Endothelial cell of umbilical vein (primary cell): ENCODE data around the gene ADGRG3. TPM values are rescaled to one million over a fixed set of nuclear protein-coding genes. Genes with fewer than 3 reads are reported as not detected.
"Not testable (repeated sequence)": the region's sequence is repeated elsewhere in the genome, so short reads cannot be mapped to it uniquely, and the experiment has no call there.

Experiments
- BruUV-seq: library from RNA; stranded (reverse); fragments of 400-500 nt; replicated peaks from 2 replicates; lab custom pipeline; 2021; lab: Mats Ljungman, UMichigan
- CTCF ChIA-PET: fragments of 300-600, 350-600 bp; sonication (Branson Sonifier 250); formaldehyde crosslinking; loops from one replicate; lab custom pipeline; 2021; ENCODE audit warnings: antibody characterized with exemption, inconsistent platforms; lab: Charles Lee
- POLR2A ChIA-PET: fragments of 300-600, 350-600 bp; sonication (Branson Sonifier 250); formaldehyde crosslinking; loops from one replicate; lab custom pipeline; 2021; ENCODE audit warnings: antibody characterized with exemption, inconsistent platforms; lab: Charles Lee
- DNase-seq: peaks from one replicate; pipeline ENCODE4 v3.0.0-alpha.2; 2011; ENCODE audit warnings: low read depth, low spot score
- FAIRE-seq: peaks from 2 replicates; lab custom pipeline; 2011; peaks lifted over from hg19 to GRCh38; lab: Jason Lieb, UNC
- H2AFZ ChIP-seq: 2 replicates; pipeline ENCODE4 v1.6.0; 2012; ENCODE audit warnings: low read depth, low read length, control low read depth, inconsistent platforms
- H3K27ac ChIP-seq: 2 replicates; pipeline ENCODE4 v1.5.1; 2011; ENCODE audit warnings: low read depth, mild to moderate bottlenecking, control low read depth, low read length, moderate library complexity; ENCODE audit not compliant: insufficient read depth
- H3K27me3 ChIP-seq, 2 experiments: 2 replicates each; pipeline versions ENCODE4 v1.6.0 to v1.6.1; 2011; ENCODE audit warnings: low read length in 2 of 2, mixed read lengths in 1 of 2; ENCODE audit not compliant: control insufficient read depth in 2 of 2, insufficient read depth in 2 of 2
- H3K36me3 ChIP-seq, 2 experiments: 2 replicates in 1 of 2; 3 replicates in 1 of 2; pipeline ENCODE4 v1.5.1; 2011; ENCODE audit warnings: low read length in 2 of 2, mild to moderate bottlenecking in 1 of 2, moderate library complexity in 1 of 2; ENCODE audit not compliant: control insufficient read depth in 2 of 2, insufficient read depth in 2 of 2; ENCODE audit errors: extremely low read depth in 1 of 2
- H3K4me1 ChIP-seq: 3 replicates; pipeline ENCODE4 v1.5.1; 2011; ENCODE audit warnings: mild to moderate bottlenecking, low read length; ENCODE audit not compliant: control insufficient read depth, insufficient read depth; ENCODE audit errors: extremely low read depth
- H3K4me2 ChIP-seq: 2 replicates; pipeline ENCODE4 v1.6.1; 2011; ENCODE audit warnings: low read length, control low read depth, mixed read lengths; ENCODE audit not compliant: insufficient read depth
- H3K4me3 ChIP-seq, 3 experiments: fragments of 200-600 bp in 1 of 3; sonication (generic), shearing (Covaris generic) in 1 of 3; replicated peaks in 1 of 3; 2 replicates each; pipeline ENCODE4 v1.5.1; 2011 to 2016; ENCODE audit warnings: control low read depth in 3 of 3, low read length in 3 of 3, mild to moderate bottlenecking in 2 of 3, inconsistent platforms in 1 of 3, low read depth in 1 of 3, moderate library complexity in 1 of 3; ENCODE audit not compliant: insufficient read depth in 1 of 3
- H3K79me2 ChIP-seq: 2 replicates; pipeline ENCODE4 v1.6.0; 2012; ENCODE audit warnings: low read length, inconsistent platforms; ENCODE audit not compliant: control insufficient read depth, insufficient read depth
- H3K9ac ChIP-seq: replicated peaks from 2 replicates; pipeline ENCODE3; 2011; ENCODE audit warnings: low read length, control low read depth; ENCODE audit not compliant: insufficient read depth; ENCODE audit errors: extremely low read depth
- H3K9me1 ChIP-seq: replicated peaks from 3 replicates; pipeline ENCODE4 v1.6.0; 2011; ENCODE audit warnings: mild to moderate bottlenecking, low read length; ENCODE audit not compliant: control insufficient read depth, insufficient read depth; ENCODE audit errors: extremely low read depth
- H3K9me3 ChIP-seq: replicated peaks from 2 replicates; pipeline ENCODE4 v1.5.1; 2012; ENCODE audit warnings: low read length, inconsistent platforms; ENCODE audit not compliant: control insufficient read depth, insufficient read depth
- H4K20me1 ChIP-seq: replicated peaks from 2 replicates; pipeline ENCODE3; 2011; ENCODE audit warnings: mild to moderate bottlenecking, low read length; ENCODE audit not compliant: control insufficient read depth, insufficient read depth; ENCODE audit errors: extremely low read depth
- CTCF ChIP-seq, 2 donors: IDR thresholded peaks; 1 replicate in 1 of 2; 2 replicates in 1 of 2; pipeline ENCODE4 v1.5.1; 2011; ENCODE audit warnings: low read length in 2 of 2, mild to moderate bottlenecking in 2 of 2, moderate library complexity in 2 of 2, control low read depth in 1 of 2, inconsistent platforms in 1 of 2, low read depth in 1 of 2; ENCODE audit not compliant: insufficient read depth in 1 of 2; ENCODE audit errors: extremely low read depth in 1 of 2
- EZH2 ChIP-seq: IDR thresholded peaks from 2 replicates; pipeline ENCODE4 v1.6.1; 2012; ENCODE audit warnings: borderline replicate concordance, low read depth, mild to moderate bottlenecking, moderate library complexity, low read length, inconsistent platforms; ENCODE audit not compliant: severe bottlenecking
- FOS ChIP-seq: IDR thresholded peaks from 2 replicates; pipeline ENCODE4 v1.6.1; 2011; ENCODE audit warnings: mild to moderate bottlenecking, low read length, moderate library complexity, borderline replicate concordance; ENCODE audit not compliant: insufficient read depth
- GATA2 ChIP-seq: IDR thresholded peaks from 2 replicates; pipeline ENCODE4 v1.7.0; 2011; ENCODE audit warnings: low read depth, mild to moderate bottlenecking, moderate library complexity, mixed read lengths, low read length; ENCODE audit not compliant: insufficient read length, insufficient read depth
- JUN ChIP-seq: IDR thresholded peaks from 2 replicates; pipeline ENCODE4 v1.6.1; 2011; ENCODE audit warnings: borderline replicate concordance, low read depth; ENCODE audit not compliant: insufficient read length, insufficient read depth
- MAX ChIP-seq: IDR thresholded peaks from 2 replicates; pipeline ENCODE4 v1.6.1; 2011; ENCODE audit not compliant: insufficient read depth, insufficient read length
- MYC ChIP-seq: IDR thresholded peaks from one replicate; pipeline ENCODE4 v1.6.1; 2011; ENCODE audit warnings: mild to moderate bottlenecking, low read depth, low read length
- POLR2A ChIP-seq: IDR thresholded peaks from 2 replicates; pipeline ENCODE4 v1.6.1; 2012; ENCODE audit warnings: low read depth, mild to moderate bottlenecking, control low read depth, low read length
- POLR2AphosphoS5 ChIP-seq: IDR thresholded peaks from 2 replicates; pipeline ENCODE4 v1.6.1; 2012; ENCODE audit warnings: low read depth, mild to moderate bottlenecking, control low read depth, low read length, moderate library complexity; ENCODE audit not compliant: insufficient read depth
- dilution Hi-C: fragments of 300-500 bp; cut with MboI; formaldehyde crosslinking; loops from one replicate; pipeline ENCODE4 v1.15.0; 2019; ENCODE audit warnings: low sequenced_read_pairs; ENCODE audit not compliant: extremely low pct_ligation_motif_present
- intact Hi-C: fragments of 100-400 bp; cut with micrococcal nuclease; formaldehyde crosslinking; loops from one replicate; pipeline ENCODE4 v1.10.0; 2022
- polyA plus RNA-seq, 4 experiments: library from polyadenylated mRNA; depleted of rRNA in 3 of 4; stranded (reverse) in 3 of 4; unstranded in 1 of 4; fragments of >200 nt; gene quantifications; 2 replicates each; pipeline versions ENCODE4 v1.2.1 to v1.2.3, GENCODE V29; 2011 to 2012; ENCODE audit warnings: missing spikeins in 1 of 4
- total RNA-seq: library from RNA; stranded (reverse); gene quantifications from 2 replicates; pipeline ENCODE4 v1.2.3, GENCODE V29; 2021

The ADGRG3 gene
- total and polyA plus RNA-seq, 2 donors (not counting 3 experiments of a cell fraction or from before 2014, with no cell fraction given), result not detected

GRCh38 chr16:57670196-57670595 lies 2.1 kb downstream of the ADGRG3 start:
- H2AFZ ChIP-seq, result no peak overlapping the region
- peaks cover 13 to 14% of the 10 kb centered on the region in 2 experiments for H3K27me3 ChIP-seq
- dilution Hi-C loops, result no loop called here
- no peak overlapping the region for H3K4me2 ChIP-seq
- no peak overlapping the region for H3K9ac ChIP-seq
- CTCF ChIA-PET, result no interaction called here
- no peaks in the 10 kb centered on the region for H3K4me1 ChIP-seq
- no peak overlapping the region for H3K27ac ChIP-seq
- no TSS peak for BruUV-seq
- H3K9me3 ChIP-seq, result no peaks in the 10 kb centered on the region
- H3K4me3 ChIP-seq, result no peak overlapping the region
- TF ChIP-seq FOS (no peak), POLR2A (no peak), JUN (no peak), MYC (no peak), MAX (no peak), EZH2 (no peak), CTCF (IDR thresholded peaks at IDR 0.05; ENCODE audit: extremely low read depth in 1 of 2, insufficient read depth in 1 of 2, low read depth in 1 of 2, low read length in 2 of 2) (no peak), POLR2AphosphoS5 (no peak), GATA2 (no peak)
- intact Hi-C loops, result no loop called here
- POLR2A ChIA-PET, result no interaction called here
- no peaks in the 10 kb centered on the region for H3K9me1 ChIP-seq
- DNase-seq, result no peak
- H3K36me3 ChIP-seq, result no peaks in the 10 kb centered on the region
- no peak for FAIRE-seq
- H4K20me1 ChIP-seq, result no peaks in the 10 kb centered on the region
- H3K79me2 ChIP-seq, result no peaks in the 10 kb centered on the region

- BruUV-seq, dilution Hi-C loops, H3K4me1 ChIP-seq, H3K36me3 ChIP-seq, FAIRE-seq, POLR2A ChIA-PET, H3K27ac ChIP-seq, H3K4me3 ChIP-seq, H4K20me1 ChIP-seq, DNase-seq, H3K9ac ChIP-seq, H3K79me2 ChIP-seq, H3K4me2 ChIP-seq, H3K9me3 ChIP-seq, H3K9me1 ChIP-seq, H2AFZ ChIP-seq, intact Hi-C loops: not testable (repeated sequence)
- peaks cover 13 to 14% of the 10 kb centered on the region in 2 experiments for H3K27me3 ChIP-seq
- CTCF ChIA-PET, result interaction anchor here (1.0 to 1.7 kb wide), 7 partner anchors 10 to 96 kb away, joined by 3 to 6 read pairs (median 5); no protein-coding TSS in a partner anchor
These were observed 3.3 kb downstream of the ADGRG3 start for GRCh38 chr16:57671451-57671850.
